ENCODE data around the gene FBN2.
"Not testable (repeated sequence)": the region's sequence is repeated elsewhere in the genome, so short reads cannot be mapped to it uniquely, and the experiment has no call there.

The FBN2 gene

DNA sequence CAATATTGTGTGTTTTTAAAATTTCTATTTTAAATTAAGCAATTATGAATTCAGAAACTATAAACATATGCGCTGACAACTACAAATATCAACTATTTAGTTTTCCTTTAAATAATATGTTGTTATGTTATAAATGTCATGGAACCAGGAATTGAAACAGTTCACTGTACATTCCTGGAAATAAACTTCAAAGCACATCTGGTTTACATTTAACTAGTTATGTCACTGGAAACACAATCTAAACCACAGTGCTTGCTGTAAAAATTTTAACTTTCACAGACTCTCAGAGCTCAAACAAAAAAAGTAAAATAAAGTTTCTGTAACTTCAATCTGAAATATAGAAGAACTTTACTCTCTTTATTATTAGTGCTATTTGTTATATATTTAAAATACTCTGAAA lies 179.2 kb downstream of the FBN2 start:
- no peak for DNase-seq (ENCODE audit: low read depth in 2 of 2)

DNA sequence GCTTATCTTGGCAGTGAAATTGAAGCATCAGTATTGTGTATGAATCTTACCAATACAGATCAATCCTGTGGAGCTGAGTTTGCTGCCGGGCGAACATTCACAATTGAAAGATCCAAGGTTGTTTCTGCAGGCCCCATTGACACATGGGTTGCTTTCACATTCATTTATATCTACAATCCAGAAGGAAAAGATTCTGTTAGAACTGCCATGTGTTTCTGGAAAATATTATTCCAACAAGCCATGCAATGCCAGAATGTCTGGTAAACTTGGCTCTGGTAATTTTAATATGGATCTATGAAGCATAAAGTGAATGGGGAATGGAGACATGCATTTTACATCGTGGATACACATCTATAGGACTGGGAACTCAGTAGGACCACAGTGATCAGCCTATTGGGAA lies 180.8 kb downstream of the FBN2 start:
- no peak for DNase-seq (ENCODE audit: low read depth in 2 of 2)

DNA sequence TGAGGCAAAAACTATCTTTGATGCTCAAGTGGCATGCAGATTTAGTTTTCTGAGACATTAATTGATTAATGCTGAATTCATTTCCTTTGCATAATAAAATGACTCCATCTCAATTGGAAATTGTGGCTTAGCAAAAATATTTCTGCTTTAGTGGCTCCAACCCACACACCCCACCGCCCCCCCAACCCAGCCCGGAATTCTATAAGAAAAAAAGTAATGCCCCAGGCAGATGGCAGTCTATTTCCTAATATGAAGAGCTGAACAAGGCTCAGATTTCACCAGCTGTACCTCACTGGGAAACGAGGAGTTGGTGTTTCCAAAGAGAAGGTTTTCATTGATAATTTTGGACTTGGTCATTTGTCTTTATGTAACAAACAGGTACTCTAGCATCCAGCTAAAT lies 182.1 kb downstream of the FBN2 start:
- no peak for DNase-seq (ENCODE audit: low read depth in 2 of 2)

DNA sequence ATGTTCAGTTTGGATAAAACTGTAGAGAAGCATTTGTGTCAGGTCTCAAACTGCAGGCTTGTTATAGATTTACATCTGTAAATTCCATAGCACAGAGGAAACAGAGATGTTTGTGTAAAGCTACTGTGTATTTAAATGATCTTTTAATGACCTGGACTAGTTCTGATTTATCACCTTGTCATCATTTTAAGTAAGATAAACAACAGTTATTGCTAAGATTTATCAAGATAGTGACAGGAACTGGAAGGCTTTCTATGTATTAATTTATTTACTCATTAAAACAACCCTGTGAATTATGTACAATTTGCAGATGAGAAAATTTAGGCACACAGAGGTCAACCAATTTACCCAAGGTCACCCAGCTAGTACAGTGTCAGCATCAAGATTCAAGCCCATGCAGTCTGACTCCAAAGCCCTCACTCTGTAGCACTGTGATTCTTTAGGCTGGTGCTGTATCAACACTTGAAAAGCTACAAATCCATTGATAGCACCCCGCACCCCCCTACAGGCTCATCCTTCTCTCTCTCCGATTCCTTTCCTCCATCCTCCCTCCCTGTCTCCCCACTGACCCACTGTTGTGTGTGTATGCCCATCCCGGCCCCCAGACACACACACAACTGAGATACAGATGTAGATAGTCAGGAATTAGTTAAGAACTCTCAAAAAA lies 184.5 kb downstream of the FBN2 start:
- no peak for DNase-seq (ENCODE audit: low read depth in 2 of 2)

DNA sequence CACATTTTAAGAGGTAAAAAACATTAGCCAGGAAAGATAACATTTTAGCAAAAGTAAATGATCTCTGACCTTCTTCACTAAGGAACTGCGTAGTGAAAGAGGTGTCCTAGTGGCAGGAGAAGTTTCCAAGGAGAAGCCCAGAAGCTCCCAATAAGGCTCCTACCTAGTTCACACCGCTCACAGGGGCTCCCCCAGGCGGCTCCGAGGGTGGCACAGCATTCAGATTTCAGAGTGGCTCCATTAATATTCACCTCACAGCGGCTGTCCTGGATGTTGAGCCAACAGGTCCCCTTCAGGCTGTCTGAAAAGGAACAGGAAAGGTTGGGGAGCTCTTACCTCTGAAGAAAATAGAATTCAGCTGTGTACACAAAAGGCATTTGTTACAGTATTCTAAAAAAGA lies 187.3 kb downstream of the FBN2 start:
- DNase-seq (ENCODE audit: low read depth in 2 of 2) = no peak

DNA sequence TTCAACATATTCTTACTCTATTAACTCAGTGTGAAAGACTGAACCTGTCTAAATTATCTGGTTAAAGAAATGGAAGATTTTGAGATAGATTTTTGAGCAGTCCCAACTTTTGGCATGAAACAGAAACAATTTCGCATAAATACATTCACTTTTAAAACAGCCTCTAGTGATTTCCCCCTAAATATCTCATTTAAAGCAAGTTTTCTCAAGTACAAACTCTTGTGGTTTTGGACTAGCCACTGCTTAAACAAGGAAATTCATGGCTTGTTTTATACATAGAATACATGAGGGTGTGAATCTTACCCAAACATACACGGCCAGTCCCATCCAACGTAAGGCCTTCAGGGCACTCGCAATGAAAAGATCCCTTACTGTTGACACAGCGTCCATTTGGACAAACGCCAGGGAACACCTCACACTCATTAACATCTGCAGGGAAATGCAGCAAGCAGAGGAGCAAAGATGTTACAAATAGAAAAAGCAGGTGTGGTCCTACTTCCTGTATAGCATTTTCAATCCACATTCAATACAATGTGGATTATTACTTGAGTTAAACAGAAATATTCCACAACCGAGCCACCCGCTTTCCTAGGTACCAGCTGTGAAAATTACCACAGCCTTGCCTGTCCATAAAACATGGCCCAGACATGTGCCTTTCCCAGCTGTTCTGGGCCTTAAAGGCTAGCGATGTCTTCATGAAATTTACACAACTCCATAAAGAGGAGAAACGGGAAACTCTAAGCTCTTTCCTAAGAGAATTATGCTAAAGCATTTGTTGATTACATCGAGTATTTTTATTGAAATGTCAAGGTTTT lies 188.8 kb downstream of the FBN2 start:
- DNase-seq (ENCODE audit: low read depth in 2 of 2) = no peak

DNA sequence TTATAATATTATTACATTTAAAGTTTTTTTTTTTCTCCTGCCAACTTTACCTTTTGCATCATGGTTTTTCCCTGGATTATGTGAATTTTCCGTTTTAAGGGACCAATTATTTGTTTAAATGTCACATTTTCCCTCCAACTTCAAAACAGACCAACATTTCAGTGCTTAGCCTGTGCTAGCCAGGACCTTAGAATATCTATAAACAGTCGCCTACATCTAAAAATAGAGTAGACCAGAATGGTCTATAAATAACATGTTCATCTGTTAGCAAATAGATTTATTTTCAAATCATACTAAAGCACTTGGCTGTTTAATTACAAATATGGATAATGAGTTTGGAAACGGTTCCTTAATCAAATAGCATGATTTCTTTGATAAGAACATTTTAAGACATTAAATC lies 192.0 kb downstream of the FBN2 start:
- no peak for DNase-seq (ENCODE audit: low read depth in 2 of 2)

DNA sequence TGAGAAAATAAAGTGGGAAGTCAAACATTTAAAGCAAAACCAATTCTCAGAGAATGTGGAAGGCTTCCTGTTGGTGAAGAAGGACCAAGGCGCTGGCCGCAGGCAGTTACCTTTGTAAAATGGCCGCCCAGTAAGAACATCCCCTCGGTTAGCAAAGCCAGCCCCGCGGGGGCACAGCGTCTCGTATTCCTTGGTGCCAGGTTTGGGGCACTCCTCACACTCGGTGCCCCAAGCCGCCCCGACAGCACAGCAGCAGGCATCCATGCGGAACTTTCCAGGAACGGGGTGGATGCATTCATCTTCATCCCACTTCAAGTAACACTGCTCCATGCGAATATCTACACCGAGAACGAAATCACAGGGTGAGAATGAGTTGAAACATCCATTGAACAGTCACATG lies 192.8 kb downstream of the FBN2 start:
- no peak for DNase-seq (ENCODE audit: low read depth in 2 of 2)

DNA sequence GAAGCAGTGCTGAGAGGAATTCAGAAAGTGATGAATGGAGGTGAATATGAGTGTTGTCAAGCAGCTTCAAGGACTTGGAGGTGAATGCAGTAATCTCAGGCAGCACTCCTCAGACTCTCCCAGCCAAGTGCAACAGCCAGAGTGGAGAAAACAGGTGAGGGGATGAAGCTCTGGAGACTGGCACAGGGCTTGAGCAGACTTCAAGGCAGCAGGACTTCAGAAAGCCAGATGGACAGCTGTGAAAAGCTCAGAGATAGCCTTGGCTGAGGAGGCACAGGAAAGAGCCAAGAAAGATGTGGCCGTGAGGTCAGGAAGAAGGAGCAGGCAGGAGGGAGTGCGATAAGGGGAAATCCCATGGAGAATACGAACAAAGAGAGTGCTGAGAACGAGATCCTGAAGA lies 194.9 kb downstream of the FBN2 start:
- DNase-seq (ENCODE audit: low read depth in 2 of 2) = no peak

DNA sequence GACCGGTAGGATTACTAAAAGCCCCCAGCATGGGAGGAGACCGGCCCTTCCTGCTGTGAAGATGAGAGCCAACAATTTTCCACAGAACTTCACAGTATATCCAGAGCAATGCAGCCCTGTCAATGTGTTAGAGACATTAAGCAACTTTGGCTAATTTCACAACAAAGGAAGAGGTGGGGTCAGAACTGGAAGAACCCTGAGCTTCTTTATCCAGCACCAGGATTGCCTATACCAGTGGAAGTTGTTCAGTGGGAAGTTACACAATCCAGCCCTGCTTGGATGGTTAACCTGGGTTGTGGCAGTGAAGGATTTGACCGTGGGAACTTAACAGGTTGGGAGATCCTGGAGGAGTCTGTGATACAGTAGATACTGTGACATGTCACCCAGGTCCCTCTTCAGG lies 197.0 kb downstream of the FBN2 start:
- no peak for DNase-seq (ENCODE audit: low read depth in 2 of 2)

DNA sequence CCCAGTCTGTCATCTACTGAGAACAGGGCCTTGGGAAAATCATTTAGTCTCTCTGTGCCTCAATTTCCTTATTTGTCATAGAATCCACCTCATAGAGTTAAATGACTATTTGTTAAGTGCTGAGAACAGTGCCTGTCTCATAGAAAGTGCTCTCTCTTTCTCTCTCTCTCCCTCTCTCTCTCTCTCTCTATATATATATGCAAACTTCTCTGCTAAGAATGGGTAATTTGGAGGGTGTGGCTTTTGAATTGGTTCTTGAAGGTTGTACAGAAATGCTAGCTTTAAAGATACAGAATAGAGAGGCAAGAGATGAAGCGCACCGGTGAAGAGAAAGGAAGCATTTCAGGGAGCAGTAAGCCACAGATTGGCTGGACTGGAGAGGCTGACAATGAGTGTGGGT lies 197.4 kb downstream of the FBN2 start:
- no peak for DNase-seq (ENCODE audit: low read depth in 2 of 2)

DNA sequence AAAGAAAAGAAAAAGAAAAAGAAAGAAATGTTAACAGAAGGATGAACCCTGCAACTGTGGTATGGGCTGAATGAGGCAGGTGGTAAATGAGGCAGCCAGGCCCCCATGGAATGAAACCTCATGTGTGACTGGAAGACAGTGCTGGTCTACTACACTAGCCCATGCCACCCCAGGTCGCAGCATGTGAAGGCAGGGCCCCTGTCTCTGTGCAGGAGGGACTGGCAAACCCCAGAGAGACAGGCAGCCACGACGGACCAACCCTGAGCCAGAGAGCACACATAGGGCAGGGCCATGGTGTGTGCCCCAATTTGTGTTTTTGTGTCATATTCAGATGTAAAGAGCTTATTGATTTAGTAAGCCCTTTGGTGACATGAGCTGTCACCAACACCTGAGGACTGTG lies 198.5 kb downstream of the FBN2 start:
- DNase-seq (ENCODE audit: low read depth in 2 of 2) = no peak

DNA sequence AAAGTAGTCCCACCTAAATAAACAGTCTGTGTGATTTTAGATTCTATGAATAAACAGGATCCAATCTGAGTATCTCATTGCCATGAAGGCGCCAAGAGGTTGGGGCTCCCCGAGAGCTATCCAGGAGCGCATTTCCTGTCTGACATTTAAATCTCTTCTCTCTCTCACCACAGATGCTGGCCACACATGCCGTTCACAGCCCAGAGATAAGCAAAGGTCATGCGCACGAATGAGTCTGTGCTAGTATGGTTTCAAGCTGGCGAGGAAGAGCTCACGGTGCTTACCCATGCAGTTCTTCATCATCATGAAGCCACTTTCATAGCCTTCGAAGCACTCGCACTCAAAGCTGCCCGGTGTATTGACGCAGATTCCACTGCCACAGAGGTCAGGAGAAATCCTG lies 199.4 kb downstream of the FBN2 start:
- no peak for DNase-seq (ENCODE audit: low read depth in 2 of 2)

DNA sequence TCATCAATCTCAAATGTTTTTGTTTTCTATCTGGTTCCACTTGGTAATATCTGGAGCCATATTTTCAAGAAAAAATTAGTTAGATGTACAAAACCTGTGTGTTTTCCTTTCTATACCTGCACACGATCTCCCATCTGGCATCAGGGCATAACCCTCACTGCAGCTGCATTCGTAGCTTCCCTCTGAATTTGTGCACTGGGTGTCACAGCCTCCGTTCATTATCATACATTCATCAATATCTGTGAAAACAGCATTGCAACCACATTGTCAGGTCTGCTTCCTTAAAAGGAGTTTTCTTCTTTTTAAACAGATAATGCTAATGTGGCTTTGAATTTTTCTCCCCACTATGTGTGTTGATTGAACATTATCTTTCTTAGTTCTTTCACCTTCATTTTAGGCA lies 202.7 kb downstream of the FBN2 start:
- DNase-seq (ENCODE audit: low read depth in 2 of 2) = no peak

DNA sequence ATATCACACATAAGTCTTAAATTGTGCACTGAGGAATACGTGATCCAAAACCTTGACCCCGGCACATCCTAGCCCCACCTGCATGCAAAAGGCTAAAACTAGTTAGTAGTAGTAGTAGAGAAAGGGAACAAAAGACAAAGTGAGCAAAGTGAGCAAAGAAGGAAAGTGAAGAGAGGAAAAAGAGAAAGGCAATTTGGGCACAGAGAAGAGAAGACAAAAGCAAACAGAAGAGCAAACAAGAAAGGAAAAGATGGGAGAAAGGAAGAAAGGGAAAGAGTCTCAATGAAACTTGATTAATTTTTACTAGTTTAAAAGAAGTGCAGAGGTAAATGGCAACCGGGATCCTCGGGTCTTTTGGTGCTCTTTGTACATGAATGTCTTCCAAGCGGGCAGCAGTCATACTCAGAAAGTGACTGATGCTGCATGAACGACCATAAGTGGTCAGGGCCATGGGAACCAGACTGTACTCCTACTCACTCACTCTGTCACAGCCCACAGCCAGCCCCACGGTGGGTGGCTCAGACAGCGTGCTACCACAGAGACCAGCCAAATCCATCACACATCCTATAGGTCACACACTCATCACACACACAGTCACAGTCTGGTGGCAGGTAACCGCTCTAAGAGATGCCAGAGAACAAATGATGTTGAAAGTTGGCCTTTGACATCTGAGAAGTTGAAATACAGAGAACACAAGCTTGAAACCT lies 203.9 kb downstream of the FBN2 start:
- no peak for DNase-seq (ENCODE audit: low read depth in 2 of 2)

DNA sequence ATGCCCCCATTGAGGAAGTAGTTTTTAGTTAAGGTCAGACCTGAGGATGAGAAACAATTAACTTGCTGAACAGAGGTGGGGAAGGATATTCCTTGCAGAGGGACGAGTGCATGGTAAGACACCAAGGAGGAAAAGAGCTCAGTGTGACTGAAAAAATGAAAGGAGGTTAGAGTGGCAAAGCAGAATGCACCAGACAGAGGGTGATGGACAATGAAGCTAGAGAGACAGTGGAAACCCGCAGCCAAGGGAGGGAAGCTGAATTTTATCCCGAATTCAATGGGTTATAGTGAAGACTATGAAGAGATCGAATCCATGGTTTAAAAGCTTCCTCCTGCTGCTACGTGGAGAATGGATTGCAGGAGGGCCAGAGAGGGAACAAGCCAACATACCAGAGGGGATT lies 206.8 kb downstream of the FBN2 start:
- no peak for DNase-seq (ENCODE audit: low read depth in 2 of 2)

DNA sequence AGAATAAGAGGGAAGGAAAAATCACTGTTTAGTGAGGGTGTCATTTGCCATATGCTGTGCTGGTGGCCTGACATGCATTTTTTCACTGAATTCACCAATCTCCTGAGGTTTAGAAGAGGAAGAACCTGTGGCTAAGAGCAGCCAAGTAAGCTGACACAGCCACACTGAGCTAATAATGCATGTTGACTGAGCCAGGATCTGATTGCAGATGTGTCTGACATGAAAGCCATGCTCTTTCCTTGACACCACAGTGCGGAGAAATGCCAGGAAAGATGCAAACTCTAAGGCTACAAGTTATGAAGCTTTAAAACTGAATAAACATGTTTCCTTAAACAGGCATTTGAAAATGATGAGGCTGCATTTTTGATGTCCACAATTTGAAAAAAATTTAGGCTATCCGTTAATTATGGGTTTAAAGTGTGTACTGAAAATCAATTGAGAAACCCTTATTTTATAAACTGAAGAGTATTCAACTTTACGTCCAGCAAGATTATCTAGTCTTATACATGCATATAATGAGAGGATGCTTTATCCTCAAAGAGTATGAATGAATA lies 208.6 kb downstream of the FBN2 start:
- no peak for DNase-seq (ENCODE audit: low read depth in 2 of 2)

DNA sequence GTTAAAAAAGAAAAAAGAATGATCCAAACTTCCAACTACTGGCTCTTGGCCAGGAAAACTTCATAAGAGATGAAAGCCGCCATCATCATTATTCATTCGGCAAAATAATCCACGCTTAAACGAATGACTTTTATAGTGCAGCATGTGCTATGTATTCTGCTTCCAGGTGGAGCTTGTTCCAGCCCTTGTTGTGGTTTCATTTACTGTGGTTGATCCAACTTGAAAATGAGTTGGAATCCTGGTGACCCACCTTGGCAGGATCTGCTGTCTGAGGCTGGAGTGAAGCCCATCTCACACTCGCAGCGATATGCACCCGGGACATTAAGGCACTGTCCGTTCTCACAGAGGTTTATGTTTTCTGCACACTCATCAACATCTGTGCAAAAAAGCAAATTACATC lies 209.6 kb downstream of the FBN2 start:
- DNase-seq (ENCODE audit: low read depth in 2 of 2) = no peak

DNA sequence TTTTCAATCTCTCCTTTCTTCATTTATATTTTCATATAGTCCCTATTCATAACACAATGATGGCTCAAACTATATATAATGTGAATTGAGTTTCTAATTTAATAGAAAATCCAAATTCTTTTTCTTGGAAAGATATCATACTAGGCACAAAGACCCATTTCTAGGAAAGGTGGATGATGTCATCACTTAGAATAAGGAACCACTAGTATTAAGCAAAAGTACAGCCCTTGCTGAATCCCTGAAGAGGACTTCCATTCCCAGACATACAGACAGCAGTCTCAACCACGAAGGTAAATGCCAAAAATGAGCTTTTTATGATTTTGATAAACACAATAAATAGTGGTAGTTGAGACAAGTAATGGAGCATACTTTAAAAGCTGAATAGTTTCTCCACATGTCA lies 210.0 kb downstream of the FBN2 start:
- DNase-seq (ENCODE audit: low read depth in 2 of 2) = no peak

DNA sequence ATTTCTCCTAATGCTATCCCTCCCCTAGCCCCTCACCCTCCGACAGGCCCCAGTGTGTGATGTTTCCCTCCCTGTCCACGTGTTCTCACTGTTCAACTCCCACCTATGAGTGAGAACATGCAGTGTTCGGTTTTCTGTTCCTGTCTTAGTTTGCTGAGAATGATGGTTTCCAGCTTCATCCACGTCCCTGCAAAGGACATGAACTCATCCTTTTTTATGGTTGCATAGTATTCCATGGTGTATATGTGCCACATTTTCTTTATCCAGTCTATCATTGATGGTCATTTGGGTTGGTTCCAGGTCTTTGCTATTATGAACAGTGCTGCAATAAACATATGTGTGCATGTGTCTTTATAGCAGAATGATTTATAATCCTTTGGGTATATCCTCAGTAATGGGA lies 216.6 kb downstream of the FBN2 start:
- DNase-seq (ENCODE audit: low read depth in 2 of 2) = not testable (repeated sequence)

DNA sequence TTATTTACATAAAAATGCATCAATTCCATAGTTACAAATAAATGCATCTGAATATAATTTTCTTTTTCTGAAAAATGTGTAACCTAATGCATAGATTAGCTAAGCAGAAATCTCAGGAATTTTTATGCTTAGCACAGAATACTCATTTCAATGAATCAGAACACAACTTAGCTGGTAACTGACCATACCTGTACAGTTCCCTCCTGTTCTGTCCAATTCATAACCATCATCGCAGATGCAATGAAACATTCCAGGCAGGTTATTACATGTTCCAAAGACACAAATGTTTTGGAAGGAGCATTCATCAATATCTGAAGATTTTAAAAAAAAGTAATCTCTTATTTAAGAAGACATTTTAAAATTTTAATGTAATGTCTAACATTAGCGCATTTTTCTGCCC lies 219.4 kb downstream of the FBN2 start:
- DNase-seq (ENCODE audit: low read depth in 2 of 2) = no peak

DNA sequence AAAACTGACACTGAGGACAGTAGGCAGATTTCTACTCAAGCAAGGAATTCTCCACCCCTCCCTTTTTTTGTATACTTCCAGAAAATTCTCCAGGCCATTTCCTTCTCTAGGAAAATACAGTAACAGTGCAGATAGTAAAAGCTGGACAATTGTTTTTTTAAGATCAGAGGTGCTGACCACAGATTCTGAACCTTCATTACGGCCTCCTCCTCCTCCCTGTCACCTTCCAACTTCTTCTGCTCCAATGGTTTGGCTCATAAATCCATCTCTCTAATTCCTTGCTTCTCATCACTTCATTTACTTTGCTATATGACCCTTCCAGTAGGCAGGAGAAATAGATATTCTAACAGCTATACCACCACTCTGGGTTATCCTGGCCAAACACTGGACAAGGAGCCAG lies 220.6 kb downstream of the FBN2 start:
- no peak for DNase-seq (ENCODE audit: low read depth in 2 of 2)

DNA sequence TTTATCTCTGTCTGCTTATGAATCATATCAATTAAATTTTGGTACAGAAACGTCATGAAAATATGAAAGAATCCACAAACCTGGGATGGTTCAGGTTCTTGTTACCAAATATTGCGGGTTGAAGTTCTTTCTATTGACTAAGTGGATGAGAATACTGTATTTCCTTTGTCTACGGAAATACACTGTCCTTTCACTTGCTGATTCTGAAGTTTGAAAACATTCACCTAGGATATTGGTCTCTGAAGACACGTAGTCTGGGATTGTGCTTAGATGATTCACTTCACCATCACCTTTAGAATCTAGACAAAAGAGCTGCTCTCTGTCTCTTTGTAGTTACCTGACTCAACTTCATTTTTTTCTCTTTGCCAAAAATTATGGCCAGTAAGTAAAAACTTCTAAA lies 222.4 kb downstream of the FBN2 start:
- DNase-seq (ENCODE audit: low read depth in 2 of 2) = no peak
